Measurements from ENCODE around the gene HLF.

Gene HLF

DNA sequence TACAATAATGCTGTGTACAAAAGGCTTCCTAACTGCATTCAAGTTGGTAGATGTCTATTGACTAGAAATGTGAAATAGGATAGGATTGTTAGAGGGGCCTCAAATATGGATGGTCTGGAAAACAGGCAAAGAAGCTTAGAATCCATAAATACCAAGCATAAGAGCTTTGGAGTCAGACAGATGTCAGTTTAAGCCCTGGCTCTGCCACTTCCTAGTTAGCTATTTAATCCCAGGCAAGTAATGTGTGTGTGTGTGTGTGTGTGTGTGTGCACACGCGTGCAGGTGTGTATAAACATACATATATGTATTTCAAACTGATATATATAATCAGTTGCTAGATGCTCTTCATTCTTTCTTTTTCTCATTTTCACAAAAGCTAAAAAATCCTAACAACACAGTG, 90.2 kb downstream of the HLF start:
- Mint-ChIP-seq H3K4me3 (no peak overlapping the region), H3K27me3 (ENCODE audit: low read depth) (no peaks in the 10 kb centered on the region), H3K27ac (no peak overlapping the region), H3K9me3 (peaks cover 11% of the 10 kb centered on the region), H3K4me1 (no peaks in the 10 kb centered on the region), H3K36me3 (ENCODE audit: low read depth) (no peaks in the 10 kb centered on the region)
- TF ChIP-seq, protein P1, sequence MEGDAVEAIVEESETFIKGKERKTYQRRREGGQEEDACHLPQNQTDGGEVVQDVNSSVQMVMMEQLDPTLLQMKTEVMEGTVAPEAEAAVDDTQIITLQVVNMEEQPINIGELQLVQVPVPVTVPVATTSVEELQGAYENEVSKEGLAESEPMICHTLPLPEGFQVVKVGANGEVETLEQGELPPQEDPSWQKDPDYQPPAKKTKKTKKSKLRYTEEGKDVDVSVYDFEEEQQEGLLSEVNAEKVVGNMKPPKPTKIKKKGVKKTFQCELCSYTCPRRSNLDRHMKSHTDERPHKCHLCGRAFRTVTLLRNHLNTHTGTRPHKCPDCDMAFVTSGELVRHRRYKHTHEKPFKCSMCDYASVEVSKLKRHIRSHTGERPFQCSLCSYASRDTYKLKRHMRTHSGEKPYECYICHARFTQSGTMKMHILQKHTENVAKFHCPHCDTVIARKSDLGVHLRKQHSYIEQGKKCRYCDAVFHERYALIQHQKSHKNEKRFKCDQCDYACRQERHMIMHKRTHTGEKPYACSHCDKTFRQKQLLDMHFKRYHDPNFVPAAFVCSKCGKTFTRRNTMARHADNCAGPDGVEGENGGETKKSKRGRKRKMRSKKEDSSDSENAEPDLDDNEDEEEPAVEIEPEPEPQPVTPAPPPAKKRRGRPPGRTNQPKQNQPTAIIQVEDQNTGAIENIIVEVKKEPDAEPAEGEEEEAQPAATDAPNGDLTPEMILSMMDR (IDR thresholded peaks at IDR 0.05; ENCODE audit: unreplicated experiment in 3 of 3): no peak

DNA sequence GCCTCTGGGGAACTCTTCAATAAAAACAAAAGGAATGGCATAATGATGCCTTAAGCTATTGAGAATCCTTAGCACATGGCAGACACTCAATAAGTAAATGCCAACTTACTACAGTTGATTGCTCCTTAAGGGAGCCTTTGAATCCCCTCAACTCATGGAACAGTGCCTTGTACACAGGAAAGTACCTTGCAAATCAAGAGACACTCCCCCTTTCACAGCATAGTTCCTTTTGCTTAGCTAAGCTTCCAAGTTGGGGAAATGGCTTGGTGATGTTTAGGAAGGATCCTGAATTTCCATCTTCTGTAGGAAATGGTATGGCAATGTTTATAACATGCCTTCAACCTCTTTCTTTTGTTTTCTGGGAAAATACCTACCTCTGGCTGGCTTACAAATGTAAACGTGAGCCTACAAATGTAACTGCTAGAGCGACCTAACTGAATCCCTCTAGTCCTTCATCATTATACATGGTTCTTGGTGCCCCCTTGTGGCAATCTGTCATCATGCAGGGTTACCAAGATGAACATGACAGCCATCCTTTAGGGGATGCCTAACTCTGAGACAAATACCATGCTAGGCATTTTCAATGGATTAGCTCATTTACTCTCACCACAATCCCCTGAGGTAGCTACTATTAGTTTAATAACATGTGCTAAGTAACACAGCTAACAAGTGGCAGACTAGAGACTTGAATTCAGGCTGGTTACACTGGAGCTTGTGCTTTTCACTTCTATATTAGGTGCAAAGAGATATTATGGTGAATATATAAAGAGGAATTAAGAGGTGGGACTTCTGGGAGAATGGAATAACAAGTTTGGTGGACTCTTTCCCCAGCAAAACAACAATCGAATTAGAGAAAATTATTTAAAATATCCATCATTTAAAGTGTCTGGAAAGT, 91.9 kb downstream of the HLF start:
- TF ChIP-seq, protein P1 (IDR thresholded peaks at IDR 0.05; ENCODE audit: unreplicated experiment in 3 of 3): peak; percentile 50 to 69 (median 63)
- peaks cover 18% of the 10 kb centered on the region for H3K9me3 Mint-ChIP-seq
- H3K4me1 Mint-ChIP-seq: no peaks in the 10 kb centered on the region
- no peaks in the 10 kb centered on the region for H3K27me3 Mint-ChIP-seq (ENCODE audit: low read depth)
- no peak overlapping the region for H3K27ac Mint-ChIP-seq
- H3K4me3 Mint-ChIP-seq: no peak overlapping the region
- H3K36me3 Mint-ChIP-seq (ENCODE audit: low read depth): no peaks in the 10 kb centered on the region

DNA sequence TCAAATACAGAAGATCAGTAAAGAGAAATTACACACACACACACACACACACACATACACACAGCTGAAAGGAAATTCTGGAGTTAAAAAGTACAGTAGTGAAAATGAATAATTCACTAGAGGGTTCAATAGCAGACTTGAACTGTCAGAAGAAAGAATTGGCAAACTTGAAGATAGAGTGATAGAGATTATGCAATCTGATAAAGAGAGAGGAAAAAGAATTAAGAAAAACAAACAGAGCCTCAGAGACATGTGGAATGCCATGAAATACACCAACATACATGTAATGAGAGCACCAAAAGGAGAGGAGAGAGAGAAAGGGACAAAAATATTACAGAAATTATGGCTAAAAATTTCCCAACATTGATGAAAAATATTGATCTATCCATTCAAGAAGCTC, 96.2 kb downstream of the HLF start:
- Mint-ChIP-seq H3K9me3 (peaks cover 25% of the 10 kb centered on the region), H3K27ac (no peak overlapping the region), H3K4me3 (no peak overlapping the region), H3K4me1 (no peaks in the 10 kb centered on the region), H3K27me3 (ENCODE audit: low read depth) (no peaks in the 10 kb centered on the region), H3K36me3 (ENCODE audit: low read depth) (no peaks in the 10 kb centered on the region)
- TF ChIP-seq, protein P1 (IDR thresholded peaks at IDR 0.05; ENCODE audit: unreplicated experiment in 3 of 3): no peak

DNA sequence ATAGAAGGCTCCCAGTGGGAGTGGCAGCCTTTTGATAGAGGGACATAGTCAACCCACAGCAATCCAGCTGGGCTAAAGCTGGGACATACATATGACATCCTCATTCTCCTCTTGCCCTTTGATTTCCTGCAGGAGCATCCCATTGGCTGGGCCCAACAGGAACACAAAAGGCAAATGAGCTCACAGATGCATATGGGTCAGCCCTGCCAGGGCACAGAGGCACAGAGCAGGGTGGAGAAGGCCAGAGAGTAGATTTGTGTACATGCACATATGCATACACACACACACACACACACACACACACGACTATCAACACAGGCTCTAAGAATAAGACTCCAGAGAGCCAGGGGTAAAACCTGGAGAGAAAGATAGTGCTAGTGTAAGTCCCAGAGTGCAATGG, 98.3 kb downstream of the HLF start:
- Mint-ChIP-seq H3K27ac (no peak overlapping the region), H3K36me3 (ENCODE audit: low read depth) (no peaks in the 10 kb centered on the region), H3K27me3 (ENCODE audit: low read depth) (no peaks in the 10 kb centered on the region), H3K4me1 (no peaks in the 10 kb centered on the region), H3K9me3 (peaks cover 21% of the 10 kb centered on the region), H3K4me3 (no peak overlapping the region)
- TF ChIP-seq, protein P1 (IDR thresholded peaks at IDR 0.05; ENCODE audit: unreplicated experiment in 3 of 3): no peak

DNA sequence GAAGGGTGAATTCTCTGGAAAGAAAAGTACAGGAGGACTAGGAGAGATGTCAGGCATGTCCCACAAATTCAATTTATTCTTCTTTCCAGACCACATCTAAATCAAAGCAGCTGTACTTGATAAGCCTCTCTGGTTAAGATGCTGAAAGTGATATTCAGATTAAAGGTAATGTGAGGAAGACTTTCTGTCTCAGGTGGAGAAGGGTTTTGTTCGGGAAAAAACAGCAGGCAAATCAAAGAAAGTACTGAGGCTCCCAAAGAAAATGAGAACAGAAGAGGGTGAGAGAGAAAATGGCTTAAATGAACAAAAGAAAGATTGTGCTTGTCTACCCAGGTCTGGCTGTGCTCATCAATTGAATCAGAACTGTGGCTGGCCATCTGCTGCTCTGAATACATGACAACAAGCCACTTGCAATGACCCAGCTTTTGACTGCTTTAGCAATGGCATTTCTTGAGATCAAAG, 101.3 kb downstream of the HLF start:
- Mint-ChIP-seq H3K36me3 (ENCODE audit: low read depth) (no peaks in the 10 kb centered on the region), H3K27me3 (ENCODE audit: low read depth) (no peaks in the 10 kb centered on the region), H3K27ac (no peak overlapping the region), H3K4me3 (no peak overlapping the region), H3K4me1 (no peaks in the 10 kb centered on the region), H3K9me3 (peaks cover 27% of the 10 kb centered on the region)
- TF ChIP-seq, protein P1 (IDR thresholded peaks at IDR 0.05; ENCODE audit: unreplicated experiment in 3 of 3): no peak

DNA sequence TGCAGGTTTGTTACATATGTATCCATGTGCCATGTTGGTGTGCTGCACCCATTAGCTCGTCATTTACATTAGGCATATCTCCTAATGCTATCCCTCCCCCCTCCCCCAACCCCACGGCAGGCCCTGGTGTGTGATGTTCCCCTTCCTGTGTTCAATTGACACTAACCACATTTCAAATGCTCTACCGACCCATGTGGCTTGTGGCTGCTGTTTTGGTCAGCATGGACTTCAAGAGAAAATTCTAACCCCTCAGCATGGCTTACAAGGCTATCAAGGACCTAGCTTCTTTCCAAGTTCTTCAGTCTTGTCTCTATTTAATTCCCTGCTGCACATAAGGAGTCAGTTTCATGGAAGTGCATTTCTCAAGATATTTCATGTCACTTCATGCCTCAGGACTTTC, 103.9 kb downstream of the HLF start:
- no peak overlapping the region for H3K27ac Mint-ChIP-seq

More for the DNA sequence above, 103.9 kb downstream of the HLF start:
- Mint-ChIP-seq H3K4me3 (no peak overlapping the region), H3K9me3 (peaks cover 28% of the 10 kb centered on the region), H3K4me1 (no peaks in the 10 kb centered on the region), H3K36me3 (ENCODE audit: low read depth) (peaks cover 4% of the 10 kb centered on the region), H3K27me3 (ENCODE audit: low read depth) (peaks cover 4% of the 10 kb centered on the region)
- TF ChIP-seq, protein P1 (IDR thresholded peaks at IDR 0.05; ENCODE audit: unreplicated experiment in 3 of 3): no peak

Data from nephron (organoid).